Neuronal stem cell (in vitro differentiated cells): ENCODE data around the gene ZNRF1.

Experiments
- DNase-seq: peaks from one replicate; pipeline ENCODE4 v3.0.0-alpha.2; 2013; ENCODE audit warnings: low spot score
- H2AFZ ChIP-seq: one replicate; pipeline ENCODE4 v1.6.1; 2013; ENCODE audit warnings: mild to moderate bottlenecking, low read length, inconsistent platforms
- H2AK5ac ChIP-seq: 2 replicates; pipeline ENCODE4 v1.6.1; 2013; ENCODE audit warnings: low read depth, mild to moderate bottlenecking, inconsistent platforms, low read length, moderate library complexity, mixed read lengths
- H2BK120ac ChIP-seq: 2 replicates; pipeline ENCODE4 v1.6.1; 2013; ENCODE audit warnings: low read depth, mild to moderate bottlenecking, inconsistent platforms, low read length, moderate library complexity, mixed read lengths
- H2BK12ac ChIP-seq: one replicate; pipeline ENCODE4 v1.6.1; 2013; ENCODE audit warnings: low read length, inconsistent platforms
- H2BK15ac ChIP-seq: 2 replicates; pipeline ENCODE4 v1.6.1; 2013; ENCODE audit warnings: mild to moderate bottlenecking, low read length, inconsistent platforms, mixed read lengths
- H2BK5ac ChIP-seq: one replicate; pipeline ENCODE4 v1.6.1; 2013; ENCODE audit warnings: inconsistent platforms, mild to moderate bottlenecking, low read length, moderate library complexity
- H3K14ac ChIP-seq: one replicate; pipeline ENCODE4 v1.6.1; 2013; ENCODE audit warnings: low read length, inconsistent platforms
- H3K18ac ChIP-seq: 2 replicates; pipeline ENCODE4 v1.6.1; 2013; ENCODE audit warnings: low read length, inconsistent platforms
- H3K23ac ChIP-seq: 2 replicates; pipeline ENCODE4 v1.6.1; 2013; ENCODE audit warnings: low read depth, mild to moderate bottlenecking, mixed read lengths, low read length, inconsistent platforms; ENCODE audit not compliant: poor library complexity
- H3K27ac ChIP-seq: replicated peaks from 3 replicates; pipeline ENCODE4 v1.5.1; 2013; ENCODE audit warnings: low read length, inconsistent platforms
- H3K27me3 ChIP-seq, 3 experiments: 2 replicates each; pipeline ENCODE4 v1.6.1; 2013; ENCODE audit warnings: low read length in 3 of 3, mild to moderate bottlenecking in 2 of 3, inconsistent platforms in 1 of 3, low read depth in 1 of 3, mixed read lengths in 1 of 3, moderate library complexity in 1 of 3; ENCODE audit not compliant: control insufficient read depth in 3 of 3, insufficient read depth in 3 of 3
- H3K36me3 ChIP-seq, 2 donors: replicated peaks in 1 of 2; 2 replicates each; pipeline ENCODE4 v1.6.1; 2013; ENCODE audit warnings: low read length in 2 of 2; ENCODE audit not compliant: control insufficient read depth in 2 of 2, insufficient read depth in 2 of 2
- H3K4ac ChIP-seq: 2 replicates; pipeline ENCODE4 v1.6.1; 2013; ENCODE audit warnings: inconsistent platforms, mild to moderate bottlenecking, low read length, moderate library complexity
- H3K4me1 ChIP-seq, 2 donors: 1 replicate in 1 of 2; 2 replicates in 1 of 2; pipeline ENCODE4 v1.6.1; 2013; ENCODE audit warnings: low read length in 2 of 2, low read depth in 1 of 2; ENCODE audit not compliant: control insufficient read depth in 2 of 2, insufficient read depth in 1 of 2
- H3K4me2 ChIP-seq: one replicate; pipeline ENCODE4 v1.6.1; 2013; ENCODE audit warnings: mild to moderate bottlenecking, low read length, inconsistent platforms; ENCODE audit not compliant: insufficient read depth, poor library complexity, severe bottlenecking
- H3K4me3 ChIP-seq, 2 donors: 2 replicates each; pipeline ENCODE4 v1.5.1; 2013; ENCODE audit warnings: low read length in 2 of 2, mild to moderate bottlenecking in 2 of 2, inconsistent platforms in 1 of 2, moderate library complexity in 1 of 2
- H3K79me1 ChIP-seq: one replicate; pipeline ENCODE4 v1.6.1; 2013; ENCODE audit warnings: low read depth, mild to moderate bottlenecking, inconsistent platforms, low read length, moderate library complexity
- H3K9ac ChIP-seq: one replicate; pipeline ENCODE4 v1.6.1; 2013; ENCODE audit warnings: mild to moderate bottlenecking, low read depth, low read length, inconsistent platforms; ENCODE audit not compliant: poor library complexity
- H3K9me3 ChIP-seq, 2 donors: replicated peaks in 1 of 2; 2 replicates each; pipeline versions ENCODE3 to v1.6.1; 2013; ENCODE audit warnings: low read length in 2 of 2, mild to moderate bottlenecking in 2 of 2, inconsistent platforms in 1 of 2, low read depth in 1 of 2, mixed read lengths in 1 of 2, moderate library complexity in 1 of 2; ENCODE audit not compliant: control insufficient read depth in 2 of 2, insufficient read depth in 1 of 2
- H4K8ac ChIP-seq: one replicate; pipeline ENCODE4 v1.6.1; 2013; ENCODE audit warnings: low read depth, mild to moderate bottlenecking, inconsistent platforms, low read length, moderate library complexity
- H4K91ac ChIP-seq: one replicate; pipeline ENCODE4 v1.6.1; 2013; ENCODE audit warnings: low read length, low read depth, mild to moderate bottlenecking, inconsistent platforms; ENCODE audit not compliant: poor library complexity
- WGBS, 2 donors: extraction: QIAGEN DNeasy Blood & Tissue Kit; methylation state at CpG; one replicate each; pipeline ENCODE4 v1.1.7; 2013; ENCODE audit warnings: missing lambda C conversion rate in 2 of 2, mixed read lengths in 1 of 2; ENCODE audit not compliant: insufficient read length in 2 of 2, insufficient replicate concordance in 1 of 2; ENCODE audit errors: extremely low coverage in 2 of 2; 5-methylcytosine and 5-hydroxymethylcytosine counted together

ZNRF1 gene

DNA sequence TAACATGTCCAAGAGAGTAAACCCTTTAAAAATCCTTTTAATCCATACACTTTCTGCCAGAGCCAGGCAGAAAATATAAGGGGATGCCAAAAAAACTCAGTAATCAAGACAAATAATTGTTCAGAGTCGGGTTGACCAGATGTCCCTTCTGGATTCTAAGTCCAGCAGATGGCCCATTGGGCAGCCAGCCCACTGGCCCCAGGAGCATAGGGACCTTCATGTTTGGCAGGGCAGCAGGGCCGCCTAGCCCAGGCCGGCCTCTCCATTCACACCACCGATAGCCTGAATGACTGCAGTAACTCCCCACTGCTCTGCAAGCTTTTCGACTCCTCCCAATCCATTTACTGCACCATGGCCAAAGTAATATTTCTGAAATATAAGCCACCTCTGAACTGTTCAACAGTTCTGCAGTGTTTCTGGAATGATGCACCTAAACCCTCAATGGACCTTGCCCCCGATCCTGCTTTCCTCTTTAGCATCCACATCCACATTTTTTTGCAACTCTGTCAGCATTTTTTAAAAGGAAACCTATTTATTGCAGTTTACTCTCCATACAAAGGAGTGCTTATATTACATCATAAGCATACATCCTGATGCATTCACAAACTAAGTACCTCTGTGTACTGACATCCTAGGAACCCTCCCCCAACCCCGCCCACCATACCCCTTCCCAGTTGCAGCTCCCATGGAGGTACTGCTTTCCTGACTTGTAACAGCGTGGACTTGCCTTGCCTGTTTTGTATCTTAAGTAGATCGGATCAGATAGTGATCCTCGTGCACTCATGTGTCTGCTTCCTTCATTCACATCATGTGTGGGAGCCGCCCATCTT is 71.4 kb downstream of the ZNRF1 start:
- no peak overlapping the region for H3K27ac ChIP-seq
- H2BK12ac ChIP-seq, result no peak overlapping the region
- H3K18ac ChIP-seq, result no peak overlapping the region
- no peak overlapping the region for H2AK5ac ChIP-seq
- no peak overlapping the region for H3K14ac ChIP-seq
- H2BK120ac ChIP-seq, result no peak overlapping the region
- H3K79me1 ChIP-seq, result no peaks in the 10 kb centered on the region
- DNase-seq, result no peak
- peaks cover 0 to 5% of the 10 kb centered on the region in 2 donors for H3K4me1 ChIP-seq
- H3K4me3 ChIP-seq, result no peak overlapping the region
- no peak overlapping the region for H3K4me2 ChIP-seq
- no CpG with 5 or more reads among the region's 11 CpGs for WGBS, 2 donors
- no peak overlapping the region for H4K8ac ChIP-seq
- H3K4ac ChIP-seq, result no peak overlapping the region
- H2AFZ ChIP-seq, result no peak overlapping the region
- no peak overlapping the region for H4K91ac ChIP-seq
- no peaks in the 10 kb centered on the region for H3K9me3 ChIP-seq
- no peak overlapping the region for H3K23ac ChIP-seq
- H3K27me3 ChIP-seq, result no peaks in the 10 kb centered on the region
- H2BK15ac ChIP-seq, result no peak overlapping the region
- H2BK5ac ChIP-seq, result no peak overlapping the region
- no peak overlapping the region for H3K9ac ChIP-seq
- no peaks in the 10 kb centered on the region for H3K36me3 ChIP-seq

DNA sequence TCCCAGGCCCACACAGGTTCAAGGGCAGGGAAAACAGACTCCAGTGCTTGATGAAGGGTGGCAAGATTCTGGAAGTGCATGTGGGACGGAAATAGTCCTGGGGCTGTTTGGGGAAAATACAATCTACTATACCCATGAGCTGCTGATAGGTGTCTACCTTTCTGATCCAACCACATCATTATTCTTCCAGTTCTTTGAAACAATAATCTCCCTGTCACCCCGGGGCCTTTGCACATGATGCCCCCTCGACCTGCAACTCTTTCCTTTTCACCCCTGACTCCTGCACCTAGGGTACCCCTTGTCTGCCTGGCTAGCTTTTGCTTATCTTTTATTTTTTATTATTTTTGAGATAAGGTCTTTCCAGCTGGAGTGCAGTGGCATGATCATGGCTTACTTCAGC is 72.8 kb downstream of the ZNRF1 start:
- Histone ChIP-seq H3K27ac (no peak overlapping the region), H3K27me3 (no peaks in the 10 kb centered on the region), H3K14ac (no peak overlapping the region), H4K8ac (no peak overlapping the region), H3K4me3 (no peak overlapping the region), H3K9me3 (peaks cover 0 to under 1% of the 10 kb centered on the region in 2 donors), H2BK12ac (no peak overlapping the region), H2BK120ac (no peak overlapping the region), H3K4me2 (no peak overlapping the region), H2AFZ (no peak overlapping the region), H3K23ac (no peak overlapping the region), H2BK15ac (no peak overlapping the region), H4K91ac (no peak overlapping the region), H3K36me3 (no peaks in the 10 kb centered on the region), H2AK5ac (no peak overlapping the region), H3K79me1 (peaks cover 4% of the 10 kb centered on the region), H3K9ac (no peak overlapping the region), H3K4ac (no peak overlapping the region), H3K4me1 (peaks cover 0 to 6% of the 10 kb centered on the region in 2 donors), H3K18ac (no peak overlapping the region), H2BK5ac (no peak overlapping the region)
- no CpG with 5 or more reads among the region's 3 CpGs for WGBS, 2 donors
- no peak for DNase-seq

DNA sequence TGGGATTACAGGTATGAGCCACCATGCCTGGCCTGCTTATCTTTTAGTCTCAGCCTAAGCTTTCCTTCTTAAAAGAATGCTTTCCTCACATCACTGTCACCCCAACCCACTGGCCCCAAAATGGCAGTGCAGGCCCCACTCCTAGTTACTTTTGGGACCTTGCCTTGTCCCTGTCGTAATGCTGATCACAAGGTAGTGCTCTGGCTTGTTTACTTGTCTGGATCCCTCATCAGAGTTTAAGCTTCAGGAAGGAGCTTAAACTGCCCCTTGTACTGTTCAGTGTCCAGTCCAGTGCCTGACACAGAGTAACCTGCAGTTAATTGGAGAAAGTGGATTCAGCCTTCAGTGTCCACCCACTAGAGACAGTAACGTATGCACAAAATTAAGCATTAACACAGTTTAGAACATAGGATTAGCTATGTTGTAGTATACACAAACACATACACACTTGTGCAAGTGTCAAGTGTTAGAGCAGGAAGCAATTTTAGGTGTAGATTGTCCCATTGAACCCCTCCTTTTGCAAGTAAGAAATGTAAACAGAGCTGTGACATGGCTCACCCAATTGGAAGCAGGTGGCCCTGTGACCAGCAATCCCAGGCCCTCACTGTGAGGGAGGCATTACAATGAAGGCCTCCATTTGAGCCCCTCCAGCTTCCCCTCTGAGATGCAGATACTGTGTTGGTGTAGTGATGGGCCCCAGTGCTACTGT is 73.6 kb downstream of the ZNRF1 start:
- Histone ChIP-seq H4K8ac (no peak overlapping the region), H2AFZ (no peak overlapping the region), H2BK5ac (no peak overlapping the region), H3K4me2 (no peak overlapping the region), H3K9ac (no peak overlapping the region), H3K4me1 (peaks cover 0 to 6% of the 10 kb centered on the region in 2 donors), H2BK15ac (no peak overlapping the region), H3K27me3 (no peaks in the 10 kb centered on the region), H3K36me3 (no peaks in the 10 kb centered on the region), H2BK12ac (no peak overlapping the region), H4K91ac (no peak overlapping the region), H3K9me3 (peaks cover 0 to 4% of the 10 kb centered on the region in 2 donors), H3K18ac (no peak overlapping the region), H3K14ac (no peak overlapping the region), H3K4ac (no peak overlapping the region), H3K23ac (no peak overlapping the region), H3K79me1 (peaks cover 4% of the 10 kb centered on the region), H3K27ac (no peak overlapping the region), H3K4me3 (no peak overlapping the region), H2AK5ac (no peak overlapping the region), H2BK120ac (no peak overlapping the region)
- no peak for DNase-seq
- WGBS, 2 donors, result no CpG with 5 or more reads among the region's 2 CpGs
